Mucosa of stomach (tissue), 1 donor: Measurements from ENCODE around the gene VAMP4.

Experiments used
- H3K27me3 ChIP-seq: one replicate; pipeline ENCODE4 v1.7.0; 2013; ENCODE audit warnings: mild to moderate bottlenecking, low read length; ENCODE audit not compliant: control insufficient read depth, insufficient read depth
- H3K36me3 ChIP-seq: one replicate; pipeline ENCODE4 v1.7.0; 2013; ENCODE audit warnings: low read length; ENCODE audit not compliant: control insufficient read depth, insufficient read depth
- H3K4me1 ChIP-seq: one replicate; pipeline ENCODE4 v1.7.0; 2013; ENCODE audit warnings: mild to moderate bottlenecking, low read length; ENCODE audit not compliant: control insufficient read depth, insufficient read depth
- H3K4me3 ChIP-seq: one replicate; pipeline ENCODE4 v1.7.0; 2013; ENCODE audit warnings: low read length
- H3K9ac ChIP-seq: one replicate; pipeline ENCODE4 v1.7.0; 2013; ENCODE audit warnings: mild to moderate bottlenecking, low read length, moderate library complexity
- H3K9me3 ChIP-seq: one replicate; pipeline ENCODE4 v1.7.0; 2013; ENCODE audit warnings: mild to moderate bottlenecking, low read length, moderate library complexity; ENCODE audit not compliant: control insufficient read depth
- donor health status: Pancreatic carcinoma.

VAMP4 gene

GRCh38 chr1:171769754-171770153 lies 27.9 kb upstream of the VAMP4 start:
- H3K4me3 ChIP-seq: no peak overlapping the region
- no peak overlapping the region for H3K9ac ChIP-seq
- H3K4me1 ChIP-seq: no peaks in the 10 kb centered on the region
- no peaks in the 10 kb centered on the region for H3K27me3 ChIP-seq
- no peaks in the 10 kb centered on the region for H3K9me3 ChIP-seq
- H3K36me3 ChIP-seq: no peaks in the 10 kb centered on the region

DNA sequence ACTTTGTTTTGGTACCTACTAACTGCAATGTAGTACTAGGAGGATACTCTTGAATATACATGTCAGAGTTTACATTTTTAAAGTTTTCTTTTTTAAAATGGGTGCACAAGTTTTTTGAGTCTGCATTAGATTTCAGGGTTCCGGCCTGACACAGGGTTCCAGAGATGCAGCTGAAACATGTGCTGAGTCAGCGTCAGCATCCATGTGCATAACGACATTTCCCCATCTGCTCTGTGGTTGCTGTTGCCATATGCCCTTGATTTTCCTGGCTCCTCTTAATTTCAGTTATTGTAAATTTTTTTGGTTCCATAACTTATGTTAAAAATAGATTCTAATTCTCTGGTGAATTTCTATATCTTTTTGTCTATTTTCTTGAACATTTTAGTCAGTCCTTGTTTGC lies 27.3 kb upstream of the VAMP4 start:
- Histone ChIP-seq H3K9ac (no peak overlapping the region), H3K36me3 (no peaks in the 10 kb centered on the region), H3K4me3 (no peak overlapping the region), H3K9me3 (no peaks in the 10 kb centered on the region), H3K27me3 (no peaks in the 10 kb centered on the region), H3K4me1 (no peaks in the 10 kb centered on the region)

DNA sequence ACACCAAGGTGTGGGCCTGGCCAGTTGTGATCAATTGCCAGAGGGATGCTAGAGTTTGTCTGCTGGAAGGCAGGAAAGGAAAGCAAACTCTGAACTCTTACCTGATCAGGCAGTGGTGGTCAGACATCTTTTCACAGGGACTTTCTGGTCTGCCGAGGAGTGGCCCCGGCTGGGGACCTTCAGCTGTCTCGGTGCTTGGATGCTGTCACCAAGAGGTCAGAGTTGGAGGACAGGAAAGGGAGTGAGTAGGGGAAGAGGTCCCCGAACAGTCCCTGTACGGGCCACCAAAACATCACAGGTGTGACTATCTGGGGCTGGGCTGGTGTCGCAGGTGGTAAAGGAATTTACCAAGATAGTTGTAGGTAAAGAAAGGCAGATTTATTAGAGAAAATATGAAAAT lies 21.9 kb upstream of the VAMP4 start:
- no peak overlapping the region for H3K4me3 ChIP-seq
- no peaks in the 10 kb centered on the region for H3K36me3 ChIP-seq
- no peaks in the 10 kb centered on the region for H3K4me1 ChIP-seq
- H3K9me3 ChIP-seq: no peaks in the 10 kb centered on the region
- peaks cover 4% of the 10 kb centered on the region for H3K27me3 ChIP-seq
- H3K9ac ChIP-seq: no peak overlapping the region

DNA sequence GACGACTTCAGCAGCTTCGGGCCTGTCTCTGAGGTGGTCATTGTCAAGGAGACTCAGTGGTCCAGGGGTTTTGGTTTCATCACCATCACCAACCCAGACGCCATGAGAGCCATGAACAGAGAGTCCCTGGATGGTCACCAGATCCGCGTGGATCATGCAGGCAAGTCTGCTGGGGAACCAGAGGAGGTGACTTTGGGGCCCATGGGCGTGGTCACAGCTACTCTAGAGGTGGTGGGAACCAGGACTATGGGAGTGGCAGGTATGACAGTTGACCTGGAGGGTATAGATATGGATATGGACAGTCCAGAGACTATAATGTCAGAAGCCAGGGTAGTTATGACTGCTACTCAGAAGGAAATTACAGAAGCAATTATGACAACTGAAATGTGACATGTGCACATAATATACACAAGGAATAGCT lies 20.3 kb upstream of the VAMP4 start:
- Histone ChIP-seq H3K4me1 (no peaks in the 10 kb centered on the region), H3K9ac (no peak overlapping the region), H3K27me3 (peaks cover 4% of the 10 kb centered on the region), H3K9me3 (no peaks in the 10 kb centered on the region), H3K4me3 (no peak overlapping the region), H3K36me3 (no peaks in the 10 kb centered on the region)

DNA sequence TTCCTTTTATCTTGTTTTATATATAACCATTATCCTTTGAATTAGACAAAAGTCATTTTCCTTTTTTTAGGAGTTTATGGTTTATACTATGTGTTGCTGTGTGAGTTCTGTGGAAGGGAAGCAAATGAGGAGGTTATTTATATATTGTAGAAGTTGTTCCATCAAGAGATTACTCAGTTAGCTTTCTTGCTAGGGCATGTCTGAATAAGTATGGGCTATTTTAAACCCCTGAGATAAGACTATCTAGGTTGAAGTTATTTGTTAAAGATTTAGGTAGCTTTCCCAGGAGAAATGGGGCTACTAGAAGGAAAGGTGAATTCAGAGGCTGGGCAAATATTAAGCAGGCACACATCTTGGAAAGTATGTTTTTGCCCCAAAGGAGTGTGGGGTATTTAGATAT lies 16.1 kb upstream of the VAMP4 start:
- Histone ChIP-seq H3K36me3 (no peaks in the 10 kb centered on the region), H3K9ac (no peak overlapping the region), H3K9me3 (no peaks in the 10 kb centered on the region)

GRCh38 chr1:171756856-171757255 lies 15.0 kb upstream of the VAMP4 start:
- Histone ChIP-seq H3K4me3 (no peak overlapping the region), H3K9me3 (no peaks in the 10 kb centered on the region), H3K9ac (no peak overlapping the region), H3K4me1 (no peaks in the 10 kb centered on the region), H3K36me3 (no peaks in the 10 kb centered on the region), H3K27me3 (no peaks in the 10 kb centered on the region)

More for the DNA sequence above, 16.1 kb upstream of the VAMP4 start:
- Histone ChIP-seq H3K27me3 (no peaks in the 10 kb centered on the region), H3K4me3 (no peak overlapping the region), H3K4me1 (no peaks in the 10 kb centered on the region)

GRCh38 chr1:171754971-171755370 lies 13.1 kb upstream of the VAMP4 start:
- H3K4me3 ChIP-seq: no peak overlapping the region
- no peaks in the 10 kb centered on the region for H3K36me3 ChIP-seq
- H3K9me3 ChIP-seq: no peaks in the 10 kb centered on the region
- no peaks in the 10 kb centered on the region for H3K4me1 ChIP-seq
- H3K9ac ChIP-seq: no peak overlapping the region
- no peaks in the 10 kb centered on the region for H3K27me3 ChIP-seq

DNA sequence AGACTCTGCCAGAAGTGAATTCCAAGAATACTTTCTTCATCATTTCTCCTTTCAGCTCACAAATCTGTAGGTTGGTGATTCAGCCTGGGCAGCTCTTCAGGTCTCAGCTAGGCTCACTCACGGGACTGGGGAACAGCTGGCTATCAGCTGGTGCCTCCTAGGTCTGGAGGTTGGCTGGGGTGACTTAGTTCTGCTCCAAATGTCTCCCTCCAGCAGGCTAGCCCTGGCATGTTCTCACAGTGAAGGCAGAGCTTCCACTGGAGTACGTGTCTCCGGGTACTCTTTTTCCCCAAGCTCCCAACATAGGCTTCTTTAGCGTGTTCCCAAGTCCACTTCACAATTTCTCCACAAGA lies 12.5 kb upstream of the VAMP4 start:
- H3K36me3 ChIP-seq: no peaks in the 10 kb centered on the region
- H3K9me3 ChIP-seq: no peaks in the 10 kb centered on the region
- no peaks in the 10 kb centered on the region for H3K27me3 ChIP-seq

GRCh38 chr1:171753685-171754352 lies 12.0 kb upstream of the VAMP4 start:
- no peaks in the 10 kb centered on the region for H3K36me3 ChIP-seq
- H3K4me3 ChIP-seq: no peak overlapping the region
- H3K9ac ChIP-seq: no peak overlapping the region
- H3K27me3 ChIP-seq: no peaks in the 10 kb centered on the region
- H3K4me1 ChIP-seq: no peaks in the 10 kb centered on the region
- H3K9me3 ChIP-seq: no peaks in the 10 kb centered on the region

More for the DNA sequence above, 12.5 kb upstream of the VAMP4 start:
- no peak overlapping the region for H3K4me3 ChIP-seq
- H3K9ac ChIP-seq: no peak overlapping the region
- H3K4me1 ChIP-seq: no peaks in the 10 kb centered on the region

- H3K36me3 ChIP-seq: no peaks in the 10 kb centered on the region
- no peak overlapping the region for H3K9ac ChIP-seq
- H3K9me3 ChIP-seq: no peaks in the 10 kb centered on the region
- H3K4me3 ChIP-seq: no peak overlapping the region
- no peaks in the 10 kb centered on the region for H3K27me3 ChIP-seq
- H3K4me1 ChIP-seq: no peaks in the 10 kb centered on the region
These were observed 11.3 kb upstream of the VAMP4 start for GRCh38 chr1:171753182-171753581.

GRCh38 chr1:171751221-171751620 lies 9.4 kb upstream of the VAMP4 start:
- H3K4me1 ChIP-seq: no peaks in the 10 kb centered on the region
- H3K9ac ChIP-seq: no peak overlapping the region
- no peaks in the 10 kb centered on the region for H3K9me3 ChIP-seq
- H3K36me3 ChIP-seq: no peaks in the 10 kb centered on the region
- H3K27me3 ChIP-seq: no peaks in the 10 kb centered on the region
- no peak overlapping the region for H3K4me3 ChIP-seq

DNA sequence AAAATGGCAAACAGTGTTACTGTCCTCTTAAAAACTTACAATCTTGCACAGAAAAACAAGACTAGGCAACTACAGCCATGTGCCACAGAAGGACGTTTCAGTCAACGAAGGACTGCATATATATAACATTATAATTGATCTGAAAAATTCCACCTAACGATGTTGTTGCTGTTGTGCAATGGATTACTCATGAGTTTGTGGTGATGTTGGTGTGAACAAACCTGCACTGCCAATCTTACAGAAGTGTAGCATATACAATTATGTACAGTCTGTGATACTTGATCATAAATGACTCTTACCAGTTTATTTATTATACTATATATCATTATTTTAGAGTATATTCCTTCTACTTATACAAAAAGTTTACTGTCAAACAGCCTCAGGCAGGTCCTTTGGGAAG lies 6.8 kb upstream of the VAMP4 start:
- no peaks in the 10 kb centered on the region for H3K9me3 ChIP-seq
- H3K27me3 ChIP-seq: no peaks in the 10 kb centered on the region
- no peaks in the 10 kb centered on the region for H3K36me3 ChIP-seq
- H3K4me3 ChIP-seq: no peak overlapping the region
- no peak overlapping the region for H3K9ac ChIP-seq
- peaks cover 1% of the 10 kb centered on the region for H3K4me1 ChIP-seq

GRCh38 chr1:171744986-171745385 lies 3.1 kb upstream of the VAMP4 start:
- Histone ChIP-seq H3K36me3 (no peaks in the 10 kb centered on the region), H3K9ac (no peak overlapping the region), H3K9me3 (no peaks in the 10 kb centered on the region), H3K4me1 (peaks cover 17% of the 10 kb centered on the region), H3K4me3 (no peak overlapping the region), H3K27me3 (no peaks in the 10 kb centered on the region)
